IMR-90 (cell line): ENCODE data around the gene FBXL7. TPM values are rescaled to one million over a fixed set of nuclear protein-coding genes. Genes with fewer than 3 reads are reported as not detected.

Experiments
- ATAC-seq: fragments of 200-7000 bp; cut with Tn5 transposase; 2 replicates; pipeline ENCODE4 v1.9.1; 2020; ENCODE audit warnings: low read depth, mild to moderate bottlenecking, moderate library complexity
- BruUV-seq: library from RNA; stranded (reverse); fragments of 400-500 nt; replicated peaks from 2 replicates; lab custom pipeline; 2021; lab: Mats Ljungman, UMichigan
- CTCF ChIA-PET: fragments of 300-600 bp; formaldehyde crosslinking; extraction: SDS; loops from one replicate; lab custom pipeline; 2021; ENCODE audit warnings: antibody characterized with exemption; lab: Yijun Ruan, JAX
- POLR2A ChIA-PET: fragments of 300-600 bp; sonication (Branson Sonifier 250); formaldehyde crosslinking; loops from one replicate; lab custom pipeline; 2022; ENCODE audit warnings: antibody characterized with exemption; ENCODE audit not compliant: unreplicated experiment; lab: Charles Lee
- DNase-seq: peaks from one replicate; pipeline ENCODE4 v3.0.0; 2013
- H2AFZ ChIP-seq: replicated peaks from 2 replicates; pipeline ENCODE3; 2013; ENCODE audit warnings: low read length, mild to moderate bottlenecking; ENCODE audit not compliant: poor library complexity
- H2AK5ac ChIP-seq: 2 replicates; pipeline ENCODE4 v1.6.1; 2013; ENCODE audit warnings: low read depth, low read length, inconsistent platforms
- H2AK9ac ChIP-seq: replicated peaks from 2 replicates; pipeline ENCODE3; 2013; ENCODE audit warnings: mild to moderate bottlenecking, low read depth, low read length, moderate library complexity; ENCODE audit not compliant: poor library complexity
- H2BK120ac ChIP-seq: 2 replicates; pipeline ENCODE4 v1.6.1; 2013; ENCODE audit warnings: low read depth, low read length, inconsistent platforms
- H2BK15ac ChIP-seq: 3 replicates; pipeline ENCODE4 v1.6.1; 2013; ENCODE audit warnings: low read depth, low read length, inconsistent platforms
- H2BK20ac ChIP-seq: 2 replicates; pipeline ENCODE4 v1.6.1; 2013; ENCODE audit warnings: low read depth, mild to moderate bottlenecking, inconsistent platforms, low read length, moderate library complexity
- H2BK5ac ChIP-seq: 2 replicates; pipeline ENCODE4 v1.6.1; 2013; ENCODE audit warnings: mild to moderate bottlenecking, low read depth, low read length, inconsistent platforms; ENCODE audit not compliant: poor library complexity, severe bottlenecking
- H3K14ac ChIP-seq: replicated peaks from 2 replicates; pipeline ENCODE4 v1.6.1; 2013; ENCODE audit warnings: low read depth, low read length, inconsistent platforms
- H3K18ac ChIP-seq: 2 replicates; pipeline ENCODE4 v1.6.1; 2013; ENCODE audit warnings: low read depth, low read length, control low read depth
- H3K23ac ChIP-seq: 2 replicates; pipeline ENCODE4 v1.6.1; 2013; ENCODE audit warnings: low read depth, low read length, inconsistent platforms
- H3K27ac ChIP-seq: 2 replicates; pipeline ENCODE4 v1.5.1; 2013; ENCODE audit warnings: mild to moderate bottlenecking, control low read depth, low read length; ENCODE audit not compliant: insufficient read depth
- H3K27me3 ChIP-seq: 2 replicates; pipeline ENCODE4 v1.6.1; 2013; ENCODE audit warnings: low read length; ENCODE audit not compliant: control insufficient read depth, insufficient read depth
- H3K36me3 ChIP-seq: 2 replicates; pipeline ENCODE4 v1.6.1; 2013; ENCODE audit warnings: low read length, mixed read lengths; ENCODE audit not compliant: control insufficient read depth, insufficient read depth
- H3K4ac ChIP-seq: 2 replicates; pipeline ENCODE4 v1.6.1; 2013; ENCODE audit warnings: low read depth, low read length, inconsistent platforms
- H3K4me1 ChIP-seq: 2 replicates; pipeline ENCODE4 v1.6.1; 2013; ENCODE audit warnings: low read length, mixed read lengths; ENCODE audit not compliant: control insufficient read depth, insufficient read depth
- H3K4me2 ChIP-seq: 2 replicates; pipeline ENCODE4 v1.6.1; 2013; ENCODE audit warnings: low read depth, mild to moderate bottlenecking, control low read depth, low read length, moderate library complexity
- H3K4me3 ChIP-seq: 2 replicates; pipeline ENCODE4 v1.5.1; 2013; ENCODE audit warnings: low read depth, mild to moderate bottlenecking, control low read depth, low read length, moderate library complexity; ENCODE audit not compliant: insufficient read depth
- H3K56ac ChIP-seq: 2 replicates; pipeline ENCODE4 v1.6.1; 2013; ENCODE audit warnings: low read length, inconsistent platforms; ENCODE audit not compliant: insufficient read depth; ENCODE audit errors: extremely low read depth
- H3K79me1 ChIP-seq, 2 experiments: 2 replicates each; pipeline ENCODE4 v1.6.1; 2013; ENCODE audit warnings: low read length in 2 of 2, inconsistent platforms in 1 of 2, low read depth in 1 of 2
- H3K9ac ChIP-seq: 2 replicates; pipeline ENCODE4 v1.6.1; 2013; ENCODE audit warnings: low read depth, low read length, control low read depth
- H3K9me1 ChIP-seq: 2 replicates; pipeline ENCODE4 v1.6.1; 2013; ENCODE audit warnings: low read length, inconsistent platforms; ENCODE audit not compliant: insufficient read depth
- H3K9me3 ChIP-seq: 2 replicates; pipeline ENCODE4 v1.6.1; 2013; ENCODE audit warnings: low read length; ENCODE audit not compliant: control insufficient read depth, insufficient read depth
- H4K20me1 ChIP-seq: 2 replicates; pipeline ENCODE4 v1.6.1; 2013; ENCODE audit warnings: low read length, inconsistent platforms; ENCODE audit not compliant: insufficient read depth
- H4K5ac ChIP-seq: 2 replicates; pipeline ENCODE4 v1.6.1; 2013; ENCODE audit warnings: mild to moderate bottlenecking, low read depth, low read length, control low read depth
- H4K8ac ChIP-seq, 2 experiments: 2 replicates each; pipeline ENCODE4 v1.6.1; 2013; ENCODE audit warnings: low read depth in 2 of 2, low read length in 2 of 2, control low read depth in 1 of 2, inconsistent platforms in 1 of 2
- H4K91ac ChIP-seq: 2 replicates; pipeline ENCODE4 v1.6.1; 2013; ENCODE audit warnings: low read depth, low read length, inconsistent platforms; ENCODE audit not compliant: insufficient read depth
- BHLHE40 ChIP-seq: fragments of 150-350 bp; IDR thresholded peaks from 2 replicates; pipeline ENCODE4 v1.6.1; 2016; ENCODE audit warnings: mild to moderate bottlenecking, low read depth, low read length
- NFE2L2 ChIP-seq: fragments of 150-350 bp; IDR thresholded peaks from 2 replicates; pipeline ENCODE4 v1.6.1; 2016; ENCODE audit warnings: low read depth, mild to moderate bottlenecking, low read length
- RAD21 ChIP-seq: IDR thresholded peaks from 2 replicates; pipeline ENCODE4 v1.6.1; 2012; ENCODE audit warnings: low read length, improper control_type of control experiment
- RCOR1 ChIP-seq: IDR thresholded peaks from 2 replicates; pipeline ENCODE4 v1.6.1; 2012; ENCODE audit warnings: mild to moderate bottlenecking, low read length, improper control_type of control experiment; ENCODE audit not compliant: insufficient replicate concordance
- WGBS, 2 experiments: methylation state at CpG; one replicate each; pipeline versions ENCODE4 v1.1.5 to v1.1.7; 2013; ENCODE audit warnings: missing lambda C conversion rate in 2 of 2; ENCODE audit not compliant: insufficient read length in 1 of 2; ENCODE audit errors: extremely low coverage in 2 of 2; 5-methylcytosine and 5-hydroxymethylcytosine counted together
- dilution Hi-C: fragments of 300-500 bp; cut with HindIII; formaldehyde crosslinking; loops from one replicate; pipeline ENCODE4 v1.14.3; 2018; ENCODE audit warnings: low sequenced_read_pairs; ENCODE audit not compliant: unreplicated experiment
- in situ Hi-C: fragments of 300-500 bp; cut with MboI; formaldehyde crosslinking; loops from 3 replicates; pipeline ENCODE4 v1.14.3; 2019; ENCODE audit warnings: low sequenced_read_pairs, inconsistent platforms, mixed read lengths
- intact Hi-C: fragments of 100-400 bp; cut with micrococcal nuclease; formaldehyde crosslinking; loops from 2 replicates; pipeline ENCODE4 v1.10.0; 2022
- polyA plus RNA-seq, 3 experiments: library from polyadenylated mRNA; depleted of rRNA; stranded (reverse); fragments of >200 nt; gene quantifications; 2 replicates each; pipeline ENCODE4 v1.2.3, GENCODE V29; 2012; ENCODE audit warnings: low replicate concordance in 1 of 3
- total RNA-seq: library from RNA; depleted of rRNA; stranded (reverse); fragments of >200 nt; gene quantifications from 2 replicates; pipeline ENCODE4 v1.2.3, GENCODE V29; 2012

The FBXL7 gene
- total and polyA plus RNA-seq, 2 of the 4 experiments (the other 2 are of a cell fraction) = 4.1 to 10.2 TPM

- Histone ChIP-seq H2BK120ac (no peak overlapping the region), H3K9me1 (no peaks in the 10 kb centered on the region; the same call in 1 of the 2 replicates), H3K9me3 (no peaks in the 10 kb centered on the region), H2BK20ac (no peak overlapping the region), H3K36me3 (no peaks in the 10 kb centered on the region), H4K91ac (no peak overlapping the region), H3K9ac (no peak overlapping the region), H3K4me3 (no peak overlapping the region), H4K8ac (no peak overlapping the region), H3K18ac (no peak overlapping the region), H4K5ac (no peak overlapping the region), H3K79me1 (peaks cover 4 to 10% of the 10 kb centered on the region in 2 experiments; a peak in 3 of 4 replicates), H2BK5ac (no peak overlapping the region), H2AK9ac (no peak overlapping the region), H3K14ac (no peak overlapping the region), H2AK5ac (no peak overlapping the region), H3K27ac (no peak overlapping the region), H2BK15ac (no peak overlapping the region), H3K4me2 (no peak overlapping the region), H3K23ac (no peak overlapping the region), H3K56ac (no peak overlapping the region), H2AFZ (no peak overlapping the region), H3K4me1 (peaks cover 6% of the 10 kb centered on the region; the same call in 1 of the 2 replicates), H3K4ac (no peak overlapping the region), H4K20me1 (no peaks in the 10 kb centered on the region), H3K27me3 (no peaks in the 10 kb centered on the region)
- POLR2A ChIA-PET = no interaction called here
- dilution Hi-C loops = no loop called here
- no peak for TF ChIP-seq BHLHE40
- no peak for TF ChIP-seq RAD21
- TF ChIP-seq RCOR1 = no peak
- TF ChIP-seq NFE2L2 = no peak
- intact Hi-C loops = no loop called here
- WGBS, 2 experiments = 100% methylated on average over 2 of the region's 4 CpGs; no CpG with 5 or more reads in 1 of the 2 experiments
- DNase-seq (no peak), ATAC-seq (no peak)
- CTCF ChIA-PET = no interaction called here
- BruUV-seq = no TSS peak
- in situ Hi-C loops = no loop called here
Observed at GRCh38 chr5:15831408-15831807, 331.4 kb downstream of the FBXL7 start.
